ENCODE data around the gene CCDC57.

Gene CCDC57

GRCh38 chr17:82172486-82173160, 40.0 kb downstream of the CCDC57 start:
- peaks cover 17% of the 10 kb centered on the region for H3K4me1 ChIP-seq (ENCODE audit: control insufficient read depth, insufficient read depth, low read length)
- H3K4me3 ChIP-seq (ENCODE audit: low read depth, low read length), result no peak overlapping the region
- H3K27me3 ChIP-seq (ENCODE audit: control insufficient read depth, insufficient read depth, low read length), result peaks cover 67% of the 10 kb centered on the region
- H3K9ac ChIP-seq (ENCODE audit: low read depth, low read length), result no peak overlapping the region
- H3K36me3 ChIP-seq (ENCODE audit: control insufficient read depth, insufficient read depth, low read length), result no peaks in the 10 kb centered on the region
- no peaks in the 10 kb centered on the region for H3K9me3 ChIP-seq (ENCODE audit: control insufficient read depth, insufficient read depth, low read length)

GRCh38 chr17:82171750-82172375, 40.8 kb downstream of the CCDC57 start:
- no peaks in the 10 kb centered on the region for H3K9me3 ChIP-seq (ENCODE audit: control insufficient read depth, insufficient read depth, low read length)
- no peak overlapping the region for H3K9ac ChIP-seq (ENCODE audit: low read depth, low read length)
- peaks cover 17% of the 10 kb centered on the region for H3K4me1 ChIP-seq (ENCODE audit: control insufficient read depth, insufficient read depth, low read length)
- H3K27me3 ChIP-seq (ENCODE audit: control insufficient read depth, insufficient read depth, low read length), result peaks cover 60% of the 10 kb centered on the region
- H3K36me3 ChIP-seq (ENCODE audit: control insufficient read depth, insufficient read depth, low read length), result no peaks in the 10 kb centered on the region
- no peak overlapping the region for H3K4me3 ChIP-seq (ENCODE audit: low read depth, low read length)

- H3K9me3 ChIP-seq (ENCODE audit: control insufficient read depth, insufficient read depth, low read length), result no peaks in the 10 kb centered on the region
- H3K36me3 ChIP-seq (ENCODE audit: control insufficient read depth, insufficient read depth, low read length), result no peaks in the 10 kb centered on the region
- H3K9ac ChIP-seq (ENCODE audit: low read depth, low read length), result no peak overlapping the region
- no peak overlapping the region for H3K4me3 ChIP-seq (ENCODE audit: low read depth, low read length)
- peaks cover 46% of the 10 kb centered on the region for H3K27me3 ChIP-seq (ENCODE audit: control insufficient read depth, insufficient read depth, low read length)
- H3K4me1 ChIP-seq (ENCODE audit: control insufficient read depth, insufficient read depth, low read length), result peaks cover 17% of the 10 kb centered on the region
These were observed 42.2 kb downstream of the CCDC57 start for GRCh38 chr17:82170412-82170961.

GRCh38 chr17:82168568-82168967, 44.1 kb downstream of the CCDC57 start:
- no peak overlapping the region for H3K4me3 ChIP-seq (ENCODE audit: low read depth, low read length)
- H3K9me3 ChIP-seq (ENCODE audit: control insufficient read depth, insufficient read depth, low read length), result no peaks in the 10 kb centered on the region
- H3K4me1 ChIP-seq (ENCODE audit: control insufficient read depth, insufficient read depth, low read length), result peaks cover 5% of the 10 kb centered on the region
- no peak overlapping the region for H3K9ac ChIP-seq (ENCODE audit: low read depth, low read length)
- peaks cover 30% of the 10 kb centered on the region for H3K27me3 ChIP-seq (ENCODE audit: control insufficient read depth, insufficient read depth, low read length)
- H3K36me3 ChIP-seq (ENCODE audit: control insufficient read depth, insufficient read depth, low read length), result no peaks in the 10 kb centered on the region

- no peaks in the 10 kb centered on the region for H3K9me3 ChIP-seq (ENCODE audit: control insufficient read depth, insufficient read depth, low read length)
- no peak overlapping the region for H3K4me3 ChIP-seq (ENCODE audit: low read depth, low read length)
- H3K36me3 ChIP-seq (ENCODE audit: control insufficient read depth, insufficient read depth, low read length), result no peaks in the 10 kb centered on the region
- H3K27me3 ChIP-seq (ENCODE audit: control insufficient read depth, insufficient read depth, low read length), result peaks cover 14% of the 10 kb centered on the region
- no peak overlapping the region for H3K9ac ChIP-seq (ENCODE audit: low read depth, low read length)
- no peaks in the 10 kb centered on the region for H3K4me1 ChIP-seq (ENCODE audit: control insufficient read depth, insufficient read depth, low read length)
These were observed 45.6 kb downstream of the CCDC57 start for GRCh38 chr17:82167028-82167427.

- H3K9me3 ChIP-seq (ENCODE audit: control insufficient read depth, insufficient read depth, low read length), result no peaks in the 10 kb centered on the region
- no peak overlapping the region for H3K4me3 ChIP-seq (ENCODE audit: low read depth, low read length)
- H3K36me3 ChIP-seq (ENCODE audit: control insufficient read depth, insufficient read depth, low read length), result no peaks in the 10 kb centered on the region
- H3K4me1 ChIP-seq (ENCODE audit: control insufficient read depth, insufficient read depth, low read length), result no peaks in the 10 kb centered on the region
- peaks cover under 1% of the 10 kb centered on the region for H3K27me3 ChIP-seq (ENCODE audit: control insufficient read depth, insufficient read depth, low read length)
- H3K9ac ChIP-seq (ENCODE audit: low read depth, low read length), result no peak overlapping the region
These were observed 47.8 kb downstream of the CCDC57 start for GRCh38 chr17:82164853-82165252.

GRCh38 chr17:82161216-82161615, 51.4 kb downstream of the CCDC57 start:
- no peaks in the 10 kb centered on the region for H3K9me3 ChIP-seq (ENCODE audit: control insufficient read depth, insufficient read depth, low read length)
- H3K4me3 ChIP-seq (ENCODE audit: low read depth, low read length), result no peak overlapping the region
- no peaks in the 10 kb centered on the region for H3K4me1 ChIP-seq (ENCODE audit: control insufficient read depth, insufficient read depth, low read length)
- no peaks in the 10 kb centered on the region for H3K36me3 ChIP-seq (ENCODE audit: control insufficient read depth, insufficient read depth, low read length)
- H3K27me3 ChIP-seq (ENCODE audit: control insufficient read depth, insufficient read depth, low read length), result no peaks in the 10 kb centered on the region
- no peak overlapping the region for H3K9ac ChIP-seq (ENCODE audit: low read depth, low read length)

GRCh38 chr17:82160075-82160474, 52.6 kb downstream of the CCDC57 start:
- Histone ChIP-seq H3K36me3 (ENCODE audit: control insufficient read depth, insufficient read depth, low read length) (no peaks in the 10 kb centered on the region), H3K9ac (ENCODE audit: low read depth, low read length) (no peak overlapping the region), H3K27me3 (ENCODE audit: control insufficient read depth, insufficient read depth, low read length) (no peaks in the 10 kb centered on the region), H3K4me3 (ENCODE audit: low read depth, low read length) (no peak overlapping the region), H3K9me3 (ENCODE audit: control insufficient read depth, insufficient read depth, low read length) (no peaks in the 10 kb centered on the region), H3K4me1 (ENCODE audit: control insufficient read depth, insufficient read depth, low read length) (no peaks in the 10 kb centered on the region)

- H3K27me3 ChIP-seq (ENCODE audit: control insufficient read depth, insufficient read depth, low read length), result no peaks in the 10 kb centered on the region
- no peaks in the 10 kb centered on the region for H3K36me3 ChIP-seq (ENCODE audit: control insufficient read depth, insufficient read depth, low read length)
- H3K4me3 ChIP-seq (ENCODE audit: low read depth, low read length), result no peak overlapping the region
- H3K9me3 ChIP-seq (ENCODE audit: control insufficient read depth, insufficient read depth, low read length), result no peaks in the 10 kb centered on the region
- H3K4me1 ChIP-seq (ENCODE audit: control insufficient read depth, insufficient read depth, low read length), result no peaks in the 10 kb centered on the region
- H3K9ac ChIP-seq (ENCODE audit: low read depth, low read length), result no peak overlapping the region
These were observed 53.8 kb downstream of the CCDC57 start for GRCh38 chr17:82158825-82159224.

GRCh38 chr17:82157046-82158035, 55.3 kb downstream of the CCDC57 start:
- H3K36me3 ChIP-seq (ENCODE audit: control insufficient read depth, insufficient read depth, low read length), result no peaks in the 10 kb centered on the region

GRCh38 chr17:82156284-82156925, 56.2 kb downstream of the CCDC57 start:
- Histone ChIP-seq H3K9me3 (ENCODE audit: control insufficient read depth, insufficient read depth, low read length) (no peaks in the 10 kb centered on the region), H3K27me3 (ENCODE audit: control insufficient read depth, insufficient read depth, low read length) (no peaks in the 10 kb centered on the region), H3K36me3 (ENCODE audit: control insufficient read depth, insufficient read depth, low read length) (no peaks in the 10 kb centered on the region), H3K4me3 (ENCODE audit: low read depth, low read length) (no peak overlapping the region), H3K9ac (ENCODE audit: low read depth, low read length) (no peak overlapping the region), H3K4me1 (ENCODE audit: control insufficient read depth, insufficient read depth, low read length) (no peaks in the 10 kb centered on the region)

More at GRCh38 chr17:82157046-82158035, 55.3 kb downstream of the CCDC57 start:
- Histone ChIP-seq H3K27me3 (ENCODE audit: control insufficient read depth, insufficient read depth, low read length) (no peaks in the 10 kb centered on the region), H3K9ac (ENCODE audit: low read depth, low read length) (no peak overlapping the region), H3K9me3 (ENCODE audit: control insufficient read depth, insufficient read depth, low read length) (no peaks in the 10 kb centered on the region), H3K4me3 (ENCODE audit: low read depth, low read length) (no peak overlapping the region), H3K4me1 (ENCODE audit: control insufficient read depth, insufficient read depth, low read length) (no peaks in the 10 kb centered on the region)
